Medulla oblongata (tissue), 1 donor: ENCODE data around the gene ATG2B.
A peak's percentile ranks its signal among the peaks of the same experiment; 100 is the strongest.
"Not testable (repeated sequence)": the region's sequence is repeated elsewhere in the genome, so short reads cannot be mapped to it uniquely, and the experiment has no call there.

Experiments used
- DNase-seq: peaks from one replicate; pipeline ENCODE4 v3.0.0-alpha.2; 2015; ENCODE audit errors: extremely low spot score

ATG2B gene

GRCh38 chr14:96252323-96252998 lies 110.7 kb downstream of the ATG2B start:
- DNase-seq: no peak

GRCh38 chr14:96251656-96252155 lies 111.4 kb downstream of the ATG2B start:
- no peak for DNase-seq

GRCh38 chr14:96250485-96250884 lies 112.7 kb downstream of the ATG2B start:
- DNase-seq: no peak

GRCh38 chr14:96249029-96249428 lies 114.1 kb downstream of the ATG2B start:
- no peak for DNase-seq

GRCh38 chr14:96247031-96247430 lies 116.1 kb downstream of the ATG2B start:
- no peak for DNase-seq

GRCh38 chr14:96246539-96246847 lies 116.6 kb downstream of the ATG2B start:
- no peak for DNase-seq

GRCh38 chr14:96245710-96246538 lies 117.2 kb downstream of the ATG2B start:
- DNase-seq: no peak

GRCh38 chr14:96245074-96245473 lies 118.1 kb downstream of the ATG2B start:
- not testable (repeated sequence) for DNase-seq

GRCh38 chr14:96243785-96244184 lies 119.4 kb downstream of the ATG2B start:
- peak; percentile 7 for DNase-seq

GRCh38 chr14:96242126-96242525 lies 121.0 kb downstream of the ATG2B start:
- no peak for DNase-seq

- DNase-seq: no peak
These were observed 122.5 kb downstream of the ATG2B start for GRCh38 chr14:96240641-96241040.

GRCh38 chr14:96239711-96240141 lies 123.4 kb downstream of the ATG2B start:
- DNase-seq: no peak

GRCh38 chr14:96238676-96239265 lies 124.4 kb downstream of the ATG2B start:
- no peak for DNase-seq

- no peak for DNase-seq
These were observed 125.5 kb downstream of the ATG2B start for GRCh38 chr14:96237641-96238040.

- DNase-seq: no peak
These were observed 127.7 kb downstream of the ATG2B start for GRCh38 chr14:96235426-96235825.

- DNase-seq: no peak
These were observed 129.5 kb downstream of the ATG2B start for GRCh38 chr14:96233661-96234060.

GRCh38 chr14:96232506-96232905 lies 130.6 kb downstream of the ATG2B start:
- no peak for DNase-seq

GRCh38 chr14:96231526-96232130 lies 131.5 kb downstream of the ATG2B start:
- no peak for DNase-seq

GRCh38 chr14:96231056-96231455 lies 132.1 kb downstream of the ATG2B start:
- no peak for DNase-seq

- DNase-seq: no peak
These were observed 133.8 kb downstream of the ATG2B start for GRCh38 chr14:96229315-96229714.
